KOPT-K1 (cell line): ENCODE results near the gene ASB6.

ENCODE experiments used
- H3K27ac ChIP-seq: fragments of 200-600 bp; sonication (generic); 2 replicates; pipeline ENCODE4 v1.5.1; 2016; ENCODE audit warnings: antibody characterized with exemption, mild to moderate bottlenecking, low read depth, low read length; ENCODE audit not compliant: poor library complexity, severe bottlenecking
- H3K36me3 ChIP-seq: fragments of 200-600 bp; sonication (generic); 2 replicates; pipeline ENCODE4 v1.5.1; 2017; ENCODE audit warnings: antibody characterized with exemption, mild to moderate bottlenecking, low read length, moderate library complexity; ENCODE audit not compliant: insufficient read depth
- H3K9me3 ChIP-seq: fragments of 200-600 bp; sonication (generic); 2 replicates; pipeline ENCODE4 v1.5.1; 2017; ENCODE audit warnings: antibody characterized with exemption, low read length, mild to moderate bottlenecking; ENCODE audit not compliant: insufficient read depth, poor library complexity, severe bottlenecking

The ASB6 gene

GRCh38 chr9:129585352-129585751, 56.6 kb downstream of the ASB6 start:
- no peaks in the 10 kb centered on the region for H3K9me3 ChIP-seq
- no peak overlapping the region for H3K27ac ChIP-seq
- H3K36me3 ChIP-seq, result no peaks in the 10 kb centered on the region
